ENCODE data around the gene MYH8.

DNA sequence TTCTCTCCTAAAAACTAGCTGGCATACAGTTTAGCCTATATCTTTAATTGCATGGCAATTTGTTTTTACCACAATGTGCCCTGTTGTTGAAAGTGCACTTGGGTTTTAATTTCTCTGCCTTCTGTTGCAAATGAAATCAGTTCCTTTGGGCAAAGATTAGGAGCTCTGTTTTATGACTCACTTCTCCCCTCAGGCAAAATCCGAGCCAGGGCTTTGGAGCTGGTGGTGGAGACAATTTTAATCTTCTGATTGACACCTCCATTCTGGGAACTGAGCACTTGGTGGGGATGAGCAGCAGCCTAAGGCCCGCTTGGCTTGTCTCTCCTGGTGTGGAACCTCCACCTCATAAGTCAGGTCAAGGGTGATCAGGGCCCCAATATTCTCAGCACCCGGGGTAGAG, 13.3 kb upstream of the MYH8 start:
- TF ChIP-seq, protein P1, sequence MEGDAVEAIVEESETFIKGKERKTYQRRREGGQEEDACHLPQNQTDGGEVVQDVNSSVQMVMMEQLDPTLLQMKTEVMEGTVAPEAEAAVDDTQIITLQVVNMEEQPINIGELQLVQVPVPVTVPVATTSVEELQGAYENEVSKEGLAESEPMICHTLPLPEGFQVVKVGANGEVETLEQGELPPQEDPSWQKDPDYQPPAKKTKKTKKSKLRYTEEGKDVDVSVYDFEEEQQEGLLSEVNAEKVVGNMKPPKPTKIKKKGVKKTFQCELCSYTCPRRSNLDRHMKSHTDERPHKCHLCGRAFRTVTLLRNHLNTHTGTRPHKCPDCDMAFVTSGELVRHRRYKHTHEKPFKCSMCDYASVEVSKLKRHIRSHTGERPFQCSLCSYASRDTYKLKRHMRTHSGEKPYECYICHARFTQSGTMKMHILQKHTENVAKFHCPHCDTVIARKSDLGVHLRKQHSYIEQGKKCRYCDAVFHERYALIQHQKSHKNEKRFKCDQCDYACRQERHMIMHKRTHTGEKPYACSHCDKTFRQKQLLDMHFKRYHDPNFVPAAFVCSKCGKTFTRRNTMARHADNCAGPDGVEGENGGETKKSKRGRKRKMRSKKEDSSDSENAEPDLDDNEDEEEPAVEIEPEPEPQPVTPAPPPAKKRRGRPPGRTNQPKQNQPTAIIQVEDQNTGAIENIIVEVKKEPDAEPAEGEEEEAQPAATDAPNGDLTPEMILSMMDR (IDR thresholded peaks at IDR 0.05): no peak
- TF ChIP-seq POLR2A (IDR thresholded peaks at IDR 0.05; ENCODE audit: low read depth): no peak
